H1 (cell line): ENCODE results near the gene ZRANB3.

Experiments used
- BCL11A ChIP-seq, 2 experiments: IDR thresholded peaks; one replicate each; pipeline ENCODE4 v1.6.1; 2011; ENCODE audit warnings: low read depth in 2 of 2, low read length in 2 of 2, mild to moderate bottlenecking in 2 of 2
- CBX5 ChIP-seq: fragments of 300-800, 300-1000 bp; sonication (generic); IDR thresholded peaks from 2 replicates; pipeline ENCODE4 v1.7.1; 2016; ENCODE audit warnings: antibody characterized with exemption, low read length, low read depth
- CTBP2 ChIP-seq: IDR thresholded peaks from 2 replicates; pipeline ENCODE4 v1.7.0; 2011; ENCODE audit warnings: borderline replicate concordance, mild to moderate bottlenecking, moderate library complexity, mixed read lengths, low read length; ENCODE audit not compliant: insufficient read depth, insufficient read length
- CTCF ChIP-seq, 3 experiments: IDR thresholded peaks; 1 replicate in 2 of 3; 2 replicates in 1 of 3; pipeline versions ENCODE4 v1.5.1 to v1.6.1; 2011; ENCODE audit warnings: low read length in 3 of 3, mild to moderate bottlenecking in 3 of 3, inconsistent platforms in 2 of 3, low read depth in 1 of 3, moderate library complexity in 1 of 3; ENCODE audit not compliant: insufficient read depth in 1 of 3; ENCODE audit errors: control extremely low read depth in 1 of 3
- EZH2 ChIP-seq: fragments of 200-600 bp; sonication (generic); IDR thresholded peaks from 2 replicates; pipeline ENCODE4 v1.7.1; 2012; ENCODE audit warnings: low read depth, mild to moderate bottlenecking, moderate library complexity, low read length, inconsistent platforms; ENCODE audit not compliant: severe bottlenecking
- FOSL1 ChIP-seq: IDR thresholded peaks from 2 replicates; pipeline ENCODE4 v1.6.1; 2011; ENCODE audit warnings: mild to moderate bottlenecking, low read depth, low read length, moderate library complexity; ENCODE audit not compliant: insufficient read depth
- MAFK ChIP-seq: IDR thresholded peaks from 2 replicates; pipeline ENCODE4 v1.6.1; 2012; ENCODE audit warnings: low read depth, mild to moderate bottlenecking, improper control_type of control experiment, low read length
- POLR2A ChIP-seq, 2 experiments: IDR thresholded peaks; 1 replicate in 1 of 2; 2 replicates in 1 of 2; pipeline ENCODE4 v1.6.1; 2011; ENCODE audit warnings: low read depth in 2 of 2, low read length in 2 of 2, mild to moderate bottlenecking in 2 of 2; ENCODE audit errors: control extremely low read depth in 1 of 2
- POLR2AphosphoS5 ChIP-seq: IDR thresholded peaks from 2 replicates; pipeline ENCODE4 v1.6.1; 2011; ENCODE audit warnings: low read depth, low read length
- SIN3A ChIP-seq, 2 experiments: IDR thresholded peaks in 1 of 2; conservative IDR thresholded peaks in 1 of 2; 2 replicates each; pipeline ENCODE4 v1.6.1; 2011 to 2012; ENCODE audit warnings: low read length in 2 of 2, improper control_type of control experiment in 1 of 2, low read depth in 1 of 2, mild to moderate bottlenecking in 1 of 2
- TAF1 ChIP-seq: IDR thresholded peaks from 2 replicates; pipeline ENCODE4 v1.6.1; 2011; ENCODE audit warnings: mild to moderate bottlenecking, low read depth, low read length
- ZNF274 ChIP-seq: IDR thresholded peaks from 2 replicates; pipeline ENCODE4 v1.7.0; 2012; ENCODE audit warnings: low read length, borderline replicate concordance; ENCODE audit errors: extremely low read depth

GRCh38 chr2:135208016-135208415, 323.0 kb downstream of the ZRANB3 start:
- no peak for TF ChIP-seq TAF1
- TF ChIP-seq POLR2AphosphoS5, result no peak
- TF ChIP-seq CTCF (IDR thresholded peaks at IDR 0.05; ENCODE audit: control extremely low read depth in 1 of 3, insufficient read depth in 1 of 3, low read depth in 1 of 3, low read length in 3 of 3), result no peak
- TF ChIP-seq EZH2, result no peak
- TF ChIP-seq CTBP2, result no peak
- TF ChIP-seq CBX5, result no peak
- TF ChIP-seq POLR2A (IDR thresholded peaks at IDR 0.05; ENCODE audit: control extremely low read depth in 1 of 2, low read depth in 2 of 2, low read length in 2 of 2), result no peak
- no peak for TF ChIP-seq ZNF274
- no peak for TF ChIP-seq MAFK
- TF ChIP-seq FOSL1, result no peak
- no peak for TF ChIP-seq SIN3A (conservative IDR thresholded peaks at IDR 0.05 in 1 of 2, IDR thresholded peaks at IDR 0.05 in 1 of 2; ENCODE audit: low read depth in 1 of 2, low read length in 2 of 2)
- TF ChIP-seq BCL11A (IDR thresholded peaks at IDR 0.05; ENCODE audit: low read depth in 2 of 2, low read length in 2 of 2), result no peak
